ENCODE measurements around the gene PIMREG. TPM values are rescaled to one million over a fixed set of nuclear protein-coding genes. Genes with fewer than 3 reads are reported as not detected.

The PIMREG gene
- polyA plus RNA-seq, 1 donor (not counting 4 experiments of a cell fraction or from before 2014, with no cell fraction given): 7.5 TPM

- Histone ChIP-seq H4K20me1 (ENCODE audit: control insufficient read depth, extremely low read depth, insufficient read depth, low read length) (no peaks in the 10 kb centered on the region), H3K79me2 (ENCODE audit: control insufficient read depth, insufficient read depth, low read length) (no peaks in the 10 kb centered on the region), H3K27ac (ENCODE audit: control insufficient read depth, insufficient read depth, low read length) (no peak overlapping the region), H3K9me3 (ENCODE audit: control insufficient read depth, low read depth, low read length) (no peaks in the 10 kb centered on the region), H3K4me1 (ENCODE audit: control insufficient read depth, extremely low read depth, insufficient read depth, low read length) (no peaks in the 10 kb centered on the region), H3K4me3 (ENCODE audit: control insufficient read depth in 2 of 3, extremely low read depth in 1 of 3, insufficient read depth in 2 of 3, low read depth in 1 of 3, low read length in 3 of 3) (no peak overlapping the region), H3K27me3 (ENCODE audit: control insufficient read depth, extremely low read depth, insufficient read depth, low read length) (no peaks in the 10 kb centered on the region), H3K9ac (ENCODE audit: control insufficient read depth, extremely low read depth, insufficient read depth, low read length) (no peak overlapping the region), H3K4me2 (ENCODE audit: control insufficient read depth, extremely low read depth, insufficient read depth, low read depth, low read length) (no peak overlapping the region), H3K9me1 (ENCODE audit: control insufficient read depth, extremely low read depth, insufficient read depth, low read length) (no peaks in the 10 kb centered on the region), H3K36me3 (ENCODE audit: control insufficient read depth in 2 of 2, extremely low read depth in 1 of 2, insufficient read depth in 2 of 2, low read length in 2 of 2) (no peaks in the 10 kb centered on the region), H2AFZ (ENCODE audit: control insufficient read depth, low read length) (no peak overlapping the region)
- DNase-seq (ENCODE audit: low read depth, low spot score): no peak
- dilution Hi-C loops (cut with MboI; ENCODE audit: extremely low pct_ligation_motif_present, low sequenced_read_pairs): no loop called here
- no peak for TF ChIP-seq EZH2 (IDR thresholded peaks at IDR 0.05; ENCODE audit: low read length)
- TF ChIP-seq, protein P1, sequence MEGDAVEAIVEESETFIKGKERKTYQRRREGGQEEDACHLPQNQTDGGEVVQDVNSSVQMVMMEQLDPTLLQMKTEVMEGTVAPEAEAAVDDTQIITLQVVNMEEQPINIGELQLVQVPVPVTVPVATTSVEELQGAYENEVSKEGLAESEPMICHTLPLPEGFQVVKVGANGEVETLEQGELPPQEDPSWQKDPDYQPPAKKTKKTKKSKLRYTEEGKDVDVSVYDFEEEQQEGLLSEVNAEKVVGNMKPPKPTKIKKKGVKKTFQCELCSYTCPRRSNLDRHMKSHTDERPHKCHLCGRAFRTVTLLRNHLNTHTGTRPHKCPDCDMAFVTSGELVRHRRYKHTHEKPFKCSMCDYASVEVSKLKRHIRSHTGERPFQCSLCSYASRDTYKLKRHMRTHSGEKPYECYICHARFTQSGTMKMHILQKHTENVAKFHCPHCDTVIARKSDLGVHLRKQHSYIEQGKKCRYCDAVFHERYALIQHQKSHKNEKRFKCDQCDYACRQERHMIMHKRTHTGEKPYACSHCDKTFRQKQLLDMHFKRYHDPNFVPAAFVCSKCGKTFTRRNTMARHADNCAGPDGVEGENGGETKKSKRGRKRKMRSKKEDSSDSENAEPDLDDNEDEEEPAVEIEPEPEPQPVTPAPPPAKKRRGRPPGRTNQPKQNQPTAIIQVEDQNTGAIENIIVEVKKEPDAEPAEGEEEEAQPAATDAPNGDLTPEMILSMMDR (optimal IDR thresholded peaks at IDR 0.05 in 1 of 3, IDR thresholded peaks at IDR 0.05 in 1 of 3, conservative IDR thresholded peaks at IDR 0.05 in 1 of 3; ENCODE audit: extremely low read depth in 1 of 3, insufficient read depth in 2 of 3, low read length in 3 of 3): peak; percentile 20 to 44 (median 39)
- no peak for FAIRE-seq
Observed at GRCh38 chr17:6430769-6431168, 13.5 kb upstream of the PIMREG start.

GRCh38 chr17:6435051-6435450, 9.2 kb upstream of the PIMREG start, which contains the start of gene AIPL1:
TSS of gene AIPL1 (minus strand) at chr17:6435121. CDS start at chr17:6435104, 17 bp downstream.
- peaks cover 7% of the 10 kb centered on the region for H3K27me3 ChIP-seq (ENCODE audit: control insufficient read depth, extremely low read depth, insufficient read depth, low read length)
- no peaks in the 10 kb centered on the region for H4K20me1 ChIP-seq (ENCODE audit: control insufficient read depth, extremely low read depth, insufficient read depth, low read length)
- H3K4me1 ChIP-seq (ENCODE audit: control insufficient read depth, extremely low read depth, insufficient read depth, low read length): no peaks in the 10 kb centered on the region
- dilution Hi-C loops (cut with MboI; ENCODE audit: extremely low pct_ligation_motif_present, low sequenced_read_pairs): no loop called here
- DNase-seq (ENCODE audit: low read depth, low spot score): no peak
- no peaks in the 10 kb centered on the region for H3K9me1 ChIP-seq (ENCODE audit: control insufficient read depth, extremely low read depth, insufficient read depth, low read length)
- TF ChIP-seq, protein P1 (optimal IDR thresholded peaks at IDR 0.05 in 1 of 3, IDR thresholded peaks at IDR 0.05 in 1 of 3, conservative IDR thresholded peaks at IDR 0.05 in 1 of 3; ENCODE audit: extremely low read depth in 1 of 3, insufficient read depth in 2 of 3, low read length in 3 of 3): no peak
- TF ChIP-seq EZH2 (IDR thresholded peaks at IDR 0.05; ENCODE audit: low read length): no peak
- no peak within 1 kb of the TSS for H3K4me3 ChIP-seq (ENCODE audit: control insufficient read depth in 2 of 3, extremely low read depth in 1 of 3, insufficient read depth in 2 of 3, low read depth in 1 of 3, low read length in 3 of 3)
- H3K36me3 ChIP-seq (ENCODE audit: control insufficient read depth in 2 of 2, extremely low read depth in 1 of 2, insufficient read depth in 2 of 2, low read length in 2 of 2): no peaks in the 10 kb centered on the region
- H2AFZ ChIP-seq (ENCODE audit: control insufficient read depth, low read length): no peak within 1 kb of the TSS
- no peak for FAIRE-seq
- no peak within 1 kb of the TSS for H3K27ac ChIP-seq (ENCODE audit: control insufficient read depth, insufficient read depth, low read length)
- H3K4me2 ChIP-seq (ENCODE audit: control insufficient read depth, extremely low read depth, insufficient read depth, low read depth, low read length): no peak within 1 kb of the TSS
- H3K9me3 ChIP-seq (ENCODE audit: control insufficient read depth, low read depth, low read length): no peaks in the 10 kb centered on the region
- no peak within 1 kb of the TSS for H3K9ac ChIP-seq (ENCODE audit: control insufficient read depth, extremely low read depth, insufficient read depth, low read length)
- no peaks in the 10 kb centered on the region for H3K79me2 ChIP-seq (ENCODE audit: control insufficient read depth, insufficient read depth, low read length)
